ENCODE data around the gene LAMA5.

Gene LAMA5

DNA sequence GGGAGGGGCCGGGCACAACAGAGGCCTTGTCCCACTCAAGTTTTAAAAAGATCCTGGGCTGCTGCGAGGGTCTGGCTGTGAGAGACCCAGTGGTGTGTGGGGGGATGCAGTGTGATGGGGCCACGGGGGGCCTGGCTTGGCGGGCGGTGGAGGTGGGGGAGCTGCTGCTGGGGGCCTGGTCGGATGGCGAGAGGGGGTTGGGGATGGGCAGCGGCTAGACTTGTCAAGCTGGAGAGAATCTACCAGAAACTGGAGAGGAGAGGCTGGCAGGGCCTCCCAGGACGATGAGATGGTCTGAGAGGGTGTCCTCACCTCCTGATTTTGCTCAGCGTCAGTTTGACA lies 24.9 kb upstream of the LAMA5 start:
- no peak overlapping the region for H3K4me3 ChIP-seq (ENCODE audit: low read length)
- H3K36me3 ChIP-seq (ENCODE audit: insufficient read depth, low read length), result peaks cover 43% of the 10 kb centered on the region
- no peak overlapping the region for H3K4me2 ChIP-seq (ENCODE audit: low read length)
- peaks cover 14% of the 10 kb centered on the region for H3K4me1 ChIP-seq (ENCODE audit: control insufficient read depth, insufficient read depth, low read length)
- H3K9me3 ChIP-seq (replicated peaks; ENCODE audit: low read length), result no peaks in the 10 kb centered on the region
- no peaks in the 10 kb centered on the region for H3K27me3 ChIP-seq (ENCODE audit: control insufficient read depth, insufficient read depth, low read length)
- H3K9ac ChIP-seq (ENCODE audit: low read depth, low read length), result no peak overlapping the region

- H3K9me3 ChIP-seq (replicated peaks; ENCODE audit: low read length), result no peaks in the 10 kb centered on the region
- peaks cover 14% of the 10 kb centered on the region for H3K4me1 ChIP-seq (ENCODE audit: control insufficient read depth, insufficient read depth, low read length)
- H3K4me3 ChIP-seq (ENCODE audit: low read length), result no peak overlapping the region
- H3K27me3 ChIP-seq (ENCODE audit: control insufficient read depth, insufficient read depth, low read length), result no peaks in the 10 kb centered on the region
- peaks cover 43% of the 10 kb centered on the region for H3K36me3 ChIP-seq (ENCODE audit: insufficient read depth, low read length)
- H3K9ac ChIP-seq (ENCODE audit: low read depth, low read length), result no peak overlapping the region
- no peak overlapping the region for H3K4me2 ChIP-seq (ENCODE audit: low read length)
Measured at GRCh38 chr20:62391165-62392076, 24.3 kb upstream of the LAMA5 start.

- Histone ChIP-seq H3K4me2 (ENCODE audit: low read length) (no peak overlapping the region), H3K36me3 (ENCODE audit: insufficient read depth, low read length) (peaks cover 43% of the 10 kb centered on the region), H3K27me3 (ENCODE audit: control insufficient read depth, insufficient read depth, low read length) (no peaks in the 10 kb centered on the region), H3K9me3 (replicated peaks; ENCODE audit: low read length) (no peaks in the 10 kb centered on the region), H3K4me1 (ENCODE audit: control insufficient read depth, insufficient read depth, low read length) (peaks cover 14% of the 10 kb centered on the region), H3K9ac (ENCODE audit: low read depth, low read length) (no peak overlapping the region), H3K4me3 (ENCODE audit: low read length) (no peak overlapping the region)
Measured at GRCh38 chr20:62390317-62391164, 23.4 kb upstream of the LAMA5 start.

DNA sequence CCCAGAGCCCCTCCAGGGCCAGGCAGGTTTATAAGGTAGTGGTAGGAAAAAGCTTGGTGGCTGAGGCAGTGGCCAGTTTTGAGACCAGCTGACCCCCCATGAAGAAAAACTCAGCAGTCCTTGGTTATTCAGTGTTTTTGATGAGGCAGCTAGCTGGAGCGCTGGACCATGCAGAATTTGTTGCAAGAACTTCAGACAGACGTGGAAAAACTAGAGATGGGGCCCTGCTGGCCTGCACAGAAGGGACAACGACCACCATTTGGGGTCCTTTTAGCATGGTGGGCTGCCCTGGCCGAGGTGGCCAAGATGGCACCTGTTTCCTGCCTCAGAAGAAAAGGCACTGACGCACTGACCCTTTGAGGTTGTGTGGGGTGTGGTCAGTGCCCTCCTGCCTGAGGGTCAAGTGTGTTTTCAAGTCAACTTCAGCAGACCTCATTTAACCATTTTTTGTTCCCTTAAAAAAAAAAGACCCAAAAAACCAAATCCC lies 22.5 kb upstream of the LAMA5 start:
- no peaks in the 10 kb centered on the region for H3K9me3 ChIP-seq (replicated peaks; ENCODE audit: low read length)
- no peaks in the 10 kb centered on the region for H3K27me3 ChIP-seq (ENCODE audit: control insufficient read depth, insufficient read depth, low read length)
- H3K36me3 ChIP-seq (ENCODE audit: insufficient read depth, low read length), result peaks cover 43% of the 10 kb centered on the region
- H3K4me2 ChIP-seq (ENCODE audit: low read length), result no peak overlapping the region
- no peak overlapping the region for H3K4me3 ChIP-seq (ENCODE audit: low read length)
- H3K4me1 ChIP-seq (ENCODE audit: control insufficient read depth, insufficient read depth, low read length), result peaks cover 19% of the 10 kb centered on the region
- H3K9ac ChIP-seq (ENCODE audit: low read depth, low read length), result no peak overlapping the region

GRCh38 chr20:62388839-62389600 lies 21.9 kb upstream of the LAMA5 start:
- H3K36me3 ChIP-seq (ENCODE audit: insufficient read depth, low read length), result peaks cover 43% of the 10 kb centered on the region
- no peaks in the 10 kb centered on the region for H3K9me3 ChIP-seq (replicated peaks; ENCODE audit: low read length)
- H3K9ac ChIP-seq (ENCODE audit: low read depth, low read length), result no peak overlapping the region
- peaks cover 19% of the 10 kb centered on the region for H3K4me1 ChIP-seq (ENCODE audit: control insufficient read depth, insufficient read depth, low read length)
- H3K4me2 ChIP-seq (ENCODE audit: low read length), result peak overlapping the region; percentile 96
- H3K4me3 ChIP-seq (ENCODE audit: low read length), result no peak overlapping the region
- H3K27me3 ChIP-seq (ENCODE audit: control insufficient read depth, insufficient read depth, low read length), result no peaks in the 10 kb centered on the region

GRCh38 chr20:62387933-62388635 lies 21.0 kb upstream of the LAMA5 start:
- H3K4me2 ChIP-seq (ENCODE audit: low read length), result peak overlapping the region; percentile 96
- H3K4me1 ChIP-seq (ENCODE audit: control insufficient read depth, insufficient read depth, low read length), result peaks cover 19% of the 10 kb centered on the region
- peak overlapping the region; percentile 99 for H3K9ac ChIP-seq (ENCODE audit: low read depth, low read length)
- H3K9me3 ChIP-seq (replicated peaks; ENCODE audit: low read length), result no peaks in the 10 kb centered on the region
- peak overlapping the region; percentile 96 for H3K4me3 ChIP-seq (ENCODE audit: low read length)
- no peaks in the 10 kb centered on the region for H3K27me3 ChIP-seq (ENCODE audit: control insufficient read depth, insufficient read depth, low read length)
- peaks cover 39% of the 10 kb centered on the region for H3K36me3 ChIP-seq (ENCODE audit: insufficient read depth, low read length)

DNA sequence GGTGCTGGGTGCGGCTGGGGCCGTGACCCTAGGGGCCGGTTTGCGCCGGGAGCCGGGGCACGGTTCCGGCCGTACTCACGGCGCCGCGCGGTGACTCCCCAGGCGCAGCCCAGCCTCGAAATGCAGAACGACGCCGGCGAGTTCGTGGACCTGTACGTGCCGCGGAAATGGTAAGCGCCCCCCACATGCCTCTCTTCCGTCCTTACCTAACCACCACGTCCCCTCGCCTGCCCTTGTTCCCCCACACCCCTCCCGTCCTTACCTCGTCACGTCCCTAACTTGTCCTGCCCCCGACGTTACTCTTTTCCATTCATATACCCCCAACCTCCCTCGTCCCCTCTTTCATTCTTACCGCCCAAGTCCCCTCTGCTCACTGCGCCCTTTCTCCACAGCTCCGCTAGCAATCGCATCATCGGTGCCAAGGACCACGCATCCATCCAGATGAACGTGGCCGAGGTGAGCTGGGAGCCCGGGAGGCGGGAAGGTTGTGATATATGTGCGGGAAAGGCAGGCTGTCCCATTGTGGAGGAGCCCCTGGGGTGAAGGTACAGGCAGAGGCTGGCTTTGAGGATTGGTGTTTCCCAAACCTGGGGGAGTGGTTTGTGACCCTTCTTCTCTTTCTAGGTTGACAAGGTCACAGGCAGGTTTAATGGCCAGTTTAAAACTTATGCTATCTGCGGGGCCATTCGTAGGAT lies 20.3 kb upstream of the LAMA5 start:
- peak overlapping the region; percentile 96 for H3K4me2 ChIP-seq (ENCODE audit: low read length)
- no peaks in the 10 kb centered on the region for H3K9me3 ChIP-seq (replicated peaks; ENCODE audit: low read length)
- H3K36me3 ChIP-seq (ENCODE audit: insufficient read depth, low read length), result peaks cover 39% of the 10 kb centered on the region
- no peaks in the 10 kb centered on the region for H3K27me3 ChIP-seq (ENCODE audit: control insufficient read depth, insufficient read depth, low read length)
- H3K4me3 ChIP-seq (ENCODE audit: low read length), result peak overlapping the region; percentile 96
- peak overlapping the region; percentile 99 for H3K9ac ChIP-seq (ENCODE audit: low read depth, low read length)
- peaks cover 19% of the 10 kb centered on the region for H3K4me1 ChIP-seq (ENCODE audit: control insufficient read depth, insufficient read depth, low read length)

DNA sequence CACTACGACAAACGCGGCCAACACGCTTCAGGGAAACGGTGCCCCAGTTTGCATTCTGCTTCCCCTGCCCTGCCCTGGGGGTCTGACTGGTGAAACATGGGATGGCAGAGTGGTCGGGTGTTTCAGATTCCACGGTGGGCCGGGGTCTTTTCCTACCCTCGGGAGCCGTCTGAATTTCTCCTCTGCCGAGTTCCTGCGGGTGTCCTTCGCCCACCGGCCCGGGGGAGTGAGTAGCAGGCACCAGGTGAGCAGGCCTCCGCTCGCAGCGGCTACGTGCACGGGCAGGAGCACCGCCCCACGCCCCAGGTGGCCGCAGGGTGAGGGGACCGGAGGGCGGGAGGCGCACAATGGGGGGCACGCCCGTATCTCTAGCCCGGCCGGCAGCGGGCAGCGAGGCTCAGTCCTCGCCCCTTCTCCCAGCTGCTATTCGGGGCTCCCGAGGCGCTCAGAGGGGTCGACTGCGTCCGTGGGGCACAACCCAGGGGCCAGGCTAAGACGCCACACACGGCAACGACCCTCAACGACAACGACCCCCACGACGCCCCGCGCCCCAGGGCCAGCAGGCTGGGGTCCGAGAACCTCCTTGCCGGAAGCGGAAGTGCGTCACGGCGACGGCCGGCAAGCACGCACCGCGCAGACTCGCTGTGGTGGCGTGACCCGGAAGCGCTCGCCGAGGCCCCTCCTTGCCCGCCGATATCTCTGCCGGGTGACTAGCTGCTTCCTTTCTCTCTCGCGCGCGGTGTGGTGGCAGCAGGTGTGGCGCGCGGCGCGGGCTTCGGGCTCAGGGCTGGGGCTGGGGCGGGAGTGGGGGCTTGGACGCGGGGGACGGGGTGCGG lies 19.5 kb upstream of the LAMA5 start, which contains the start of gene RPS21:
Gene RPS21, plus strand, starts transcription at position 721 of the 836 bp plus-strand sequence. CDS start 236 bp downstream, outside the sequence.
- Histone ChIP-seq H3K27me3 (ENCODE audit: control insufficient read depth, insufficient read depth, low read length) (no peaks in the 10 kb centered on the region), H3K9me3 (replicated peaks; ENCODE audit: low read length) (no peaks in the 10 kb centered on the region), H3K36me3 (ENCODE audit: insufficient read depth, low read length) (peaks cover 47% of the 10 kb centered on the region), H3K4me2 (ENCODE audit: low read length) (peak within 1 kb of the TSS; percentile 96), H3K4me3 (ENCODE audit: low read length) (peak within 1 kb of the TSS; percentile 96), H3K9ac (ENCODE audit: low read depth, low read length) (peak within 1 kb of the TSS; percentile 99), H3K4me1 (ENCODE audit: control insufficient read depth, insufficient read depth, low read length) (peaks cover 21% of the 10 kb centered on the region)

GRCh38 chr20:62382306-62383198 lies 15.4 kb upstream of the LAMA5 start:
- Histone ChIP-seq H3K9ac (ENCODE audit: low read depth, low read length) (no peak overlapping the region), H3K27me3 (ENCODE audit: control insufficient read depth, insufficient read depth, low read length) (no peaks in the 10 kb centered on the region), H3K9me3 (replicated peaks; ENCODE audit: low read length) (no peaks in the 10 kb centered on the region), H3K4me1 (ENCODE audit: control insufficient read depth, insufficient read depth, low read length) (peaks cover 24% of the 10 kb centered on the region), H3K4me2 (ENCODE audit: low read length) (no peak overlapping the region), H3K4me3 (ENCODE audit: low read length) (no peak overlapping the region), H3K36me3 (ENCODE audit: insufficient read depth, low read length) (peaks cover 13% of the 10 kb centered on the region)
